ENCODE results near the gene PPL. TPM values are rescaled to one million over a fixed set of nuclear protein-coding genes. Genes with fewer than 3 reads are reported as not detected.
"Not testable (repeated sequence)": the region's sequence is repeated elsewhere in the genome, so short reads cannot be mapped to it uniquely, and the experiment has no call there.

The PPL gene
- total RNA-seq, 1 experiment from 2014 or later: 11.5 TPM

- in situ Hi-C loops (cut with HindIII; ENCODE audit: low pct_unique_long_range_greater_than_20kb, low sequenced_read_pairs): no loop called here
- DNase-seq (ENCODE audit: low read depth): no peak
Measured at GRCh38 chr16:4960579-4960978, 23.6 kb upstream of the PPL start.

GRCh38 chr16:4958510-4959438 lies 21.8 kb upstream of the PPL start:
- DNase-seq (ENCODE audit: low read depth): no peak
- in situ Hi-C loops (cut with HindIII; ENCODE audit: low pct_unique_long_range_greater_than_20kb, low sequenced_read_pairs): no loop called here

GRCh38 chr16:4957720-4958509 lies 21.0 kb upstream of the PPL start, which contains the start of gene SEC14L5:
TSS of gene SEC14L5 (plus strand) at chr16:4958330. CDS start at chr16:4959324, 994 bp downstream.
- in situ Hi-C loops (cut with HindIII; ENCODE audit: low pct_unique_long_range_greater_than_20kb, low sequenced_read_pairs): no loop called here
- DNase-seq (ENCODE audit: low read depth): peak; percentile 98

- DNase-seq (ENCODE audit: low read depth): no peak
- in situ Hi-C loops (cut with HindIII; ENCODE audit: low pct_unique_long_range_greater_than_20kb, low sequenced_read_pairs): no loop called here
Measured at GRCh38 chr16:4957420-4957719, 20.4 kb upstream of the PPL start.

- in situ Hi-C loops (cut with HindIII; ENCODE audit: low pct_unique_long_range_greater_than_20kb, low sequenced_read_pairs): no loop called here
- DNase-seq (ENCODE audit: low read depth): no peak
Measured at GRCh38 chr16:4954714-4955113, 17.8 kb upstream of the PPL start.

GRCh38 chr16:4951583-4951982 lies 14.6 kb upstream of the PPL start:
- in situ Hi-C loops (cut with HindIII; ENCODE audit: low pct_unique_long_range_greater_than_20kb, low sequenced_read_pairs): not testable (repeated sequence)

GRCh38 chr16:4949986-4950385 lies 13.0 kb upstream of the PPL start:
- no peak for DNase-seq (ENCODE audit: low read depth)
- in situ Hi-C loops (cut with HindIII; ENCODE audit: low pct_unique_long_range_greater_than_20kb, low sequenced_read_pairs): no loop called here

More at GRCh38 chr16:4951583-4951982, 14.6 kb upstream of the PPL start:
- DNase-seq (ENCODE audit: low read depth): not testable (repeated sequence)

GRCh38 chr16:4948903-4949766 lies 12.2 kb upstream of the PPL start:
- in situ Hi-C loops (cut with HindIII; ENCODE audit: low pct_unique_long_range_greater_than_20kb, low sequenced_read_pairs): no loop called here
- DNase-seq (ENCODE audit: low read depth): no peak

GRCh38 chr16:4947722-4948503 lies 11.0 kb upstream of the PPL start:
- in situ Hi-C loops (cut with HindIII; ENCODE audit: low pct_unique_long_range_greater_than_20kb, low sequenced_read_pairs): no loop called here
- no peak for DNase-seq (ENCODE audit: low read depth)

GRCh38 chr16:4946917-4947316 lies 10.0 kb upstream of the PPL start:
- no peak for DNase-seq (ENCODE audit: low read depth)
- in situ Hi-C loops (cut with HindIII; ENCODE audit: low pct_unique_long_range_greater_than_20kb, low sequenced_read_pairs): no loop called here

- in situ Hi-C loops (cut with HindIII; ENCODE audit: low pct_unique_long_range_greater_than_20kb, low sequenced_read_pairs): no loop called here
- DNase-seq (ENCODE audit: low read depth): peak; percentile 83
Measured at GRCh38 chr16:4945560-4946502, 8.9 kb upstream of the PPL start.

GRCh38 chr16:4944333-4945281 lies 7.7 kb upstream of the PPL start:
- DNase-seq (ENCODE audit: low read depth): peak; percentile 99
- in situ Hi-C loops (cut with HindIII; ENCODE audit: low pct_unique_long_range_greater_than_20kb, low sequenced_read_pairs): no loop called here

- in situ Hi-C loops (cut with HindIII; ENCODE audit: low pct_unique_long_range_greater_than_20kb, low sequenced_read_pairs): no loop called here
- DNase-seq (ENCODE audit: low read depth): no peak
Measured at GRCh38 chr16:4942481-4942880, 5.5 kb upstream of the PPL start.

- in situ Hi-C loops (cut with HindIII; ENCODE audit: low pct_unique_long_range_greater_than_20kb, low sequenced_read_pairs): no loop called here
- no peak for DNase-seq (ENCODE audit: low read depth)
Measured at GRCh38 chr16:4940719-4941118, 3.8 kb upstream of the PPL start.

- in situ Hi-C loops (cut with HindIII; ENCODE audit: low pct_unique_long_range_greater_than_20kb, low sequenced_read_pairs): no loop called here
- DNase-seq (ENCODE audit: low read depth): no peak
Measured at GRCh38 chr16:4938683-4939030, 1.7 kb upstream of the PPL start.
